CD8-positive, alpha-beta memory T cell (primary cell): ENCODE results near the gene HIPK3. TPM values are rescaled to one million over a fixed set of nuclear protein-coding genes. Genes with fewer than 3 reads are reported as not detected.
"Not testable (repeated sequence)": the region's sequence is repeated elsewhere in the genome, so short reads cannot be mapped to it uniquely, and the experiment has no call there.

ENCODE experiments used
- CTCF ChIA-PET: fragments of 350-600 bp; sonication (Branson Sonifier 250); formaldehyde crosslinking; loops from one replicate; lab custom pipeline; 2021; ENCODE audit warnings: antibody characterized with exemption; lab: Charles Lee
- POLR2A ChIA-PET: fragments of 350-600 bp; sonication (Branson Sonifier 250); formaldehyde crosslinking; loops from one replicate; lab custom pipeline; 2021; ENCODE audit warnings: antibody characterized with exemption; lab: Charles Lee
- DNase-seq, 5 donors: peaks; one replicate each; pipeline versions ENCODE4 v3.0.0 to v3.0.0-alpha.2; 2020 to 2022; ENCODE audit warnings: mixed read lengths in 1 of 5
- H3K27ac ChIP-seq: one replicate; pipeline ENCODE4 v1.7.0; 2013; ENCODE audit warnings: low read depth, mild to moderate bottlenecking, low read length, moderate library complexity
- H3K27me3 ChIP-seq: 2 replicates; pipeline ENCODE4 v1.7.0; 2013; ENCODE audit warnings: low read length, mild to moderate bottlenecking; ENCODE audit not compliant: insufficient read depth, poor library complexity, severe bottlenecking
- H3K36me3 ChIP-seq: 2 replicates; pipeline ENCODE4 v1.7.0; 2013; ENCODE audit warnings: mild to moderate bottlenecking, low read length, moderate library complexity; ENCODE audit not compliant: insufficient read depth
- H3K4me1 ChIP-seq: 2 replicates; pipeline ENCODE4 v1.7.0; 2013; ENCODE audit warnings: mild to moderate bottlenecking, low read length, moderate library complexity; ENCODE audit not compliant: insufficient read depth
- H3K4me3 ChIP-seq: 2 replicates; pipeline ENCODE4 v1.7.0; 2013; ENCODE audit warnings: mild to moderate bottlenecking, low read length
- H3K9me3 ChIP-seq: 2 replicates; pipeline ENCODE4 v1.7.0; 2013; ENCODE audit warnings: mild to moderate bottlenecking, low read length
- H3K27ac Mint-ChIP-seq, 8 donors: one replicate each; pipeline ENCODE4 v1.8.0; 2020 to 2021; ENCODE audit warnings: mixed read lengths in 8 of 8, mild to moderate bottlenecking in 6 of 8, inconsistent platforms in 3 of 8, moderate library complexity in 3 of 8
- H3K27me3 Mint-ChIP-seq, 2 donors: one replicate each; pipeline ENCODE4 v1.8.0; 2020 to 2021; ENCODE audit warnings: mixed read lengths in 2 of 2, mild to moderate bottlenecking in 1 of 2, moderate library complexity in 1 of 2
- H3K36me3 Mint-ChIP-seq, 3 donors: one replicate each; pipeline ENCODE4 v1.8.0; 2020 to 2021; ENCODE audit warnings: mixed read lengths in 3 of 3, inconsistent platforms in 1 of 3, mild to moderate bottlenecking in 1 of 3
- H3K4me1 Mint-ChIP-seq, 3 donors: one replicate each; pipeline ENCODE4 v1.8.0; 2020 to 2021; ENCODE audit warnings: mixed read lengths in 3 of 3, inconsistent platforms in 1 of 3, mild to moderate bottlenecking in 1 of 3
- H3K4me3 Mint-ChIP-seq, 7 donors: one replicate each; pipeline ENCODE4 v1.8.0; 2020 to 2021; ENCODE audit warnings: mixed read lengths in 7 of 7, mild to moderate bottlenecking in 6 of 7, moderate library complexity in 4 of 7, inconsistent platforms in 2 of 7
- H3K9me3 Mint-ChIP-seq, 5 donors: one replicate each; pipeline ENCODE4 v1.8.0; 2020 to 2022; ENCODE audit warnings: mixed read lengths in 5 of 5, mild to moderate bottlenecking in 3 of 5, moderate library complexity in 2 of 5, inconsistent platforms in 1 of 5
- polyA plus RNA-seq: library from polyadenylated mRNA; unstranded; fragments of 300-500 nt; fragmentation: Illumina TruSeq; gene quantifications from one replicate; pipeline ENCODE4 v1.2.3, GENCODE V29; 2021
- total RNA-seq, 2 experiments: library from RNA; stranded (reverse); gene quantifications; one replicate each; pipeline ENCODE4 v1.2.3, GENCODE V29; 2021

The HIPK3 gene
- total and polyA plus RNA-seq, 3 experiments from 2014 or later: 31.6 to 50.9 (median 49.2) TPM

- H3K9me3 Mint-ChIP-seq: no peaks in the 10 kb centered on the region
- POLR2A ChIA-PET: no interaction called here
- Histone ChIP-seq H3K27me3 (no peaks in the 10 kb centered on the region), H3K4me1 (no peaks in the 10 kb centered on the region), H3K4me3 (no peak overlapping the region), H3K36me3 (no peaks in the 10 kb centered on the region), H3K9me3 (no peaks in the 10 kb centered on the region), H3K27ac (no peak overlapping the region)
- CTCF ChIA-PET: no interaction called here
- peaks cover 13 to 29% of the 10 kb centered on the region in 2 donors for H3K27me3 Mint-ChIP-seq
- H3K36me3 Mint-ChIP-seq: no peaks in the 10 kb centered on the region
- H3K4me3 Mint-ChIP-seq: no peak overlapping the region
- no peak for DNase-seq
- no peaks in the 10 kb centered on the region for H3K4me1 Mint-ChIP-seq
- no peak overlapping the region for H3K27ac Mint-ChIP-seq
Measured at GRCh38 chr11:33248416-33248971, 8.7 kb upstream of the HIPK3 start.

- ChIA-PET POLR2A (no interaction called here), CTCF (interaction anchor here (1.0 kb wide), 1 partner anchor 73 kb away, joined by 3 read pairs; no protein-coding TSS in a partner anchor)
- no peaks in the 10 kb centered on the region for H3K27me3 ChIP-seq
- no peaks in the 10 kb centered on the region for H3K9me3 ChIP-seq
- Mint-ChIP-seq H3K27me3 (no peaks in the 10 kb centered on the region), H3K4me3 (peak overlapping the region; percentile 90 to 99 (median 93)), H3K36me3 (peaks cover 0 to 11% (median 0%) of the 10 kb centered on the region in 3 donors), H3K4me1 (peaks cover 28 to 40% (median 36%) of the 10 kb centered on the region in 3 donors), H3K9me3 (no peaks in the 10 kb centered on the region), H3K27ac (peak overlapping the region; percentile 90 to 99 (median 97))
- no peaks in the 10 kb centered on the region for H3K36me3 ChIP-seq
- no peak for DNase-seq
- peak overlapping the region; percentile 34 for H3K4me3 ChIP-seq
- H3K4me1 ChIP-seq: peaks cover 13% of the 10 kb centered on the region
- peak overlapping the region; percentile 96 for H3K27ac ChIP-seq
Measured at GRCh38 chr11:33256031-33256812, 959 bp upstream of the HIPK3 start.

- peak overlapping the region; percentile 90 to 99 (median 93) for H3K4me3 Mint-ChIP-seq
- Histone ChIP-seq H3K36me3 (no peaks in the 10 kb centered on the region), H3K4me3 (peak overlapping the region; percentile 34), H3K27me3 (no peaks in the 10 kb centered on the region), H3K27ac (peak overlapping the region; percentile 96), H3K4me1 (peaks cover 18% of the 10 kb centered on the region), H3K9me3 (no peaks in the 10 kb centered on the region)
- CTCF ChIA-PET: interaction anchor here (1.0 kb wide), 1 partner anchor 73 kb away, joined by 3 read pairs; no protein-coding TSS in a partner anchor
- POLR2A ChIA-PET: interaction anchor here (0.7 kb wide), 1 partner anchor 96 kb away, joined by 7 read pairs; the partner anchor contains the start of gene CSTF3
- no peaks in the 10 kb centered on the region for H3K9me3 Mint-ChIP-seq
- peaks cover 33 to 46% (median 41%) of the 10 kb centered on the region in 3 donors for H3K4me1 Mint-ChIP-seq
- no peak for DNase-seq
- H3K27me3 Mint-ChIP-seq: no peaks in the 10 kb centered on the region
- H3K27ac Mint-ChIP-seq: peak overlapping the region; percentile 90 to 99 (median 97)
- H3K36me3 Mint-ChIP-seq: peaks cover 0 to 11% (median 0%) of the 10 kb centered on the region in 3 donors
Measured at GRCh38 chr11:33256813-33257159, 395 bp upstream of the HIPK3 start.

DNA sequence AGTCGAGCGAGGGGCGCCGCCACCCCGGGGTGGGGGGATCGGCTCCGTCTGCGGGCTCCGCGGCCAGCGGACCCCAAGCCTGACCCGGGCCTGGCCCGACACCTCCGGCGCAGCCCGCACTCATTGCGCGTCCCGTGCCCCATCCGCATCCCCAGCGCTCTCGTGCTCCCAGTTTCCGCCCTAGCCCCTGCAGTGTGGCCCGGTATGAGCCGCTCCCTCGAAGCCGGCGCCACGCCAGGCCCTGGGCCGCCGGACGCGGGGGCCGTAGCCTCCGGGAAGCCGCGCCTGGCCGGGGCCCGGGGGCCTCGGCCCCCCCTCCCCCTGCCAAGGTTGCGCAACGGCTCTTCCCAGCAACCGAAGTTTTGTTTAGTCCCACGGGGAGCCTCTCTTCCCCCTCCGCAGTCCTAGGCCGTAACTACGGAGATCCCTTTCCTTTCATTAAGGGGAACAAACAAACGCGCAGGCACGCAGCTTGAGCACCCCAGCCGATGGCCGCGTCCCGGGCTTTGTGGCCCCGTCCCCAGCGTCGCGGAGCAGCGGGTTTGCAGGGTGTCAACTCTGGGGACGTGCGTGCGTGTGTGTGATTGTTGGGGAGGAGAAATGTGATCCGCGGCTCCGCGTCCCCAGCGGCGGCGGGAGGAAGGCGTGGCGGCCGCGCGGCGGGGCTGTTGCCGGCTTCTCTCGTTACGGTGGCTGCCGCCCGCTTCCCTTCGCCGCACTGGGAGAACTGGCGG lies 883 bp downstream of the HIPK3 start:
- Mint-ChIP-seq H3K4me3 (peak overlapping the region; percentile 97 to 99 (median 98)), H3K36me3 (peaks cover 0 to 11% (median 0%) of the 10 kb centered on the region in 3 donors), H3K9me3 (no peaks in the 10 kb centered on the region), H3K4me1 (peaks cover 44 to 58% (median 53%) of the 10 kb centered on the region in 3 donors), H3K27me3 (no peaks in the 10 kb centered on the region), H3K27ac (peak overlapping the region; percentile 93 to 99 (median 98))
- DNase-seq: peak; percentile 55 to 83 (median 76)
- Histone ChIP-seq H3K27me3 (no peaks in the 10 kb centered on the region), H3K4me3 (peak overlapping the region; percentile 75), H3K36me3 (no peaks in the 10 kb centered on the region), H3K9me3 (no peaks in the 10 kb centered on the region), H3K4me1 (peaks cover 26% of the 10 kb centered on the region), H3K27ac (peak overlapping the region; percentile 96)
- POLR2A ChIA-PET: interaction anchor here (0.6 to 0.7 kb wide), 2 partner anchors 10 to 22 kb away, joined by 6 to 10 read pairs; no protein-coding TSS in a partner anchor
- CTCF ChIA-PET: interaction anchor here (0.7 kb wide), 1 partner anchor 1740 kb away, joined by 3 read pairs; no protein-coding TSS in a partner anchor

- H3K36me3 Mint-ChIP-seq: peaks cover 0 to 11% (median 0%) of the 10 kb centered on the region in 3 donors
- H3K9me3 Mint-ChIP-seq: no peaks in the 10 kb centered on the region
- peak in 1 of 5 donors; percentile 2 for DNase-seq
- no peaks in the 10 kb centered on the region for H3K27me3 Mint-ChIP-seq
- ChIA-PET CTCF (interaction anchor here (0.7 to 1.2 kb wide), 3 partner anchors 11 to 1739 kb away, joined by 3 to 4 read pairs (median 4); no protein-coding TSS in a partner anchor), POLR2A (interaction anchor here (0.7 kb wide), 1 partner anchor 21 kb away, joined by 6 read pairs; no protein-coding TSS in a partner anchor)
- peak overlapping the region; percentile 75 for H3K4me3 ChIP-seq
- H3K27ac Mint-ChIP-seq: peak overlapping the region; percentile 93 to 99 (median 98)
- no peaks in the 10 kb centered on the region for H3K36me3 ChIP-seq
- peak overlapping the region; percentile 96 for H3K27ac ChIP-seq
- peaks cover 48 to 65% (median 60%) of the 10 kb centered on the region in 3 donors for H3K4me1 Mint-ChIP-seq
- peaks cover 33% of the 10 kb centered on the region for H3K4me1 ChIP-seq
- H3K9me3 ChIP-seq: no peaks in the 10 kb centered on the region
- H3K27me3 ChIP-seq: no peaks in the 10 kb centered on the region
- peak overlapping the region; percentile 97 to 99 (median 98) for H3K4me3 Mint-ChIP-seq
Measured at GRCh38 chr11:33258631-33259205, 1.5 kb downstream of the HIPK3 start.

- Mint-ChIP-seq H3K4me1 (peaks cover 57 to 71% (median 66%) of the 10 kb centered on the region in 3 donors), H3K9me3 (no peaks in the 10 kb centered on the region), H3K27me3 (no peaks in the 10 kb centered on the region), H3K27ac (peak overlapping the region in 7 of 8 donors; percentile 22 to 99 (median 54)), H3K36me3 (peaks cover 0 to 11% (median 0%) of the 10 kb centered on the region in 3 donors), H3K4me3 (peak overlapping the region; percentile 57 to 99 (median 97))
- Histone ChIP-seq H3K4me1 (peaks cover 37% of the 10 kb centered on the region), H3K27me3 (no peaks in the 10 kb centered on the region), H3K4me3 (no peak overlapping the region), H3K9me3 (no peaks in the 10 kb centered on the region), H3K36me3 (no peaks in the 10 kb centered on the region), H3K27ac (peak overlapping the region; percentile 10)
- ChIA-PET CTCF (interaction anchor here (1.2 kb wide), 2 partner anchors 9 to 70 kb away, joined by 4 read pairs; no protein-coding TSS in a partner anchor), POLR2A (no interaction called here)
- DNase-seq: no peak
Measured at GRCh38 chr11:33259869-33260268, 2.7 kb downstream of the HIPK3 start.

GRCh38 chr11:33261350-33261749 lies 4.2 kb downstream of the HIPK3 start:
- H3K9me3 Mint-ChIP-seq, H3K27ac ChIP-seq, CTCF ChIA-PET, H3K27me3 Mint-ChIP-seq, H3K27me3 ChIP-seq, H3K36me3 ChIP-seq, POLR2A ChIA-PET, H3K9me3 ChIP-seq, DNase-seq, H3K4me3 ChIP-seq: not testable (repeated sequence)
- H3K27ac Mint-ChIP-seq: peak overlapping the region in 3 of 8 donors; percentile 5 to 47 (median 44)
- H3K4me3 Mint-ChIP-seq: peak overlapping the region in 5 of 7 donors; percentile 5 to 39 (median 17)
- peaks cover 36% of the 10 kb centered on the region for H3K4me1 ChIP-seq
- H3K36me3 Mint-ChIP-seq: peaks cover 0 to 11% (median 0%) of the 10 kb centered on the region in 3 donors
- H3K4me1 Mint-ChIP-seq: peaks cover 62 to 71% (median 70%) of the 10 kb centered on the region in 3 donors
